ENCODE results near the gene SMOC2.

DNA sequence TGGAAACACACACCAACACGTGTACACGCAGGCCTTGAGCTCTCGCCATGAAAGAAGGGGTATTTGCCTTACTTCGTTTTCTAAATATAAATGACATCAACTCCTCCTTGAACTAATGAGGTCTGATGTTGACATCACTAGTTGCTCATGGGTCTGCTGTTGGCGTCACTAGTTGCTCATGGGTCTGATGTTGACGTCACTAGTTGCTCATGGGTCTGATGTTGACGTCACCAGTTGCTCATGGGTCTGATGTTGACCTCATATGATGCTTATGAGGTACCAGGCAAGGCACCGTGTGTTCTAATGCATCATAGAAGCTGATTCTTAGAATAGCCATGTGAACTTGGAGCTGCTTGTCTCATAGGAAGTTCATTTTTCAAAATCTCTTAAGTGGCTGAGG lies 116.5 kb downstream of the SMOC2 start:
- TF ChIP-seq EZH2 (IDR thresholded peaks at IDR 0.05; ENCODE audit: borderline replicate concordance, insufficient read depth, low read length, poor library complexity, severe bottlenecking) = no peak
- TF ChIP-seq, protein P1, sequence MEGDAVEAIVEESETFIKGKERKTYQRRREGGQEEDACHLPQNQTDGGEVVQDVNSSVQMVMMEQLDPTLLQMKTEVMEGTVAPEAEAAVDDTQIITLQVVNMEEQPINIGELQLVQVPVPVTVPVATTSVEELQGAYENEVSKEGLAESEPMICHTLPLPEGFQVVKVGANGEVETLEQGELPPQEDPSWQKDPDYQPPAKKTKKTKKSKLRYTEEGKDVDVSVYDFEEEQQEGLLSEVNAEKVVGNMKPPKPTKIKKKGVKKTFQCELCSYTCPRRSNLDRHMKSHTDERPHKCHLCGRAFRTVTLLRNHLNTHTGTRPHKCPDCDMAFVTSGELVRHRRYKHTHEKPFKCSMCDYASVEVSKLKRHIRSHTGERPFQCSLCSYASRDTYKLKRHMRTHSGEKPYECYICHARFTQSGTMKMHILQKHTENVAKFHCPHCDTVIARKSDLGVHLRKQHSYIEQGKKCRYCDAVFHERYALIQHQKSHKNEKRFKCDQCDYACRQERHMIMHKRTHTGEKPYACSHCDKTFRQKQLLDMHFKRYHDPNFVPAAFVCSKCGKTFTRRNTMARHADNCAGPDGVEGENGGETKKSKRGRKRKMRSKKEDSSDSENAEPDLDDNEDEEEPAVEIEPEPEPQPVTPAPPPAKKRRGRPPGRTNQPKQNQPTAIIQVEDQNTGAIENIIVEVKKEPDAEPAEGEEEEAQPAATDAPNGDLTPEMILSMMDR (IDR thresholded peaks at IDR 0.05; ENCODE audit: poor library complexity, severe bottlenecking) = no peak
- no peak for TF ChIP-seq RAD21 (conservative IDR thresholded peaks at IDR 0.05)
- TF ChIP-seq MXI1 (conservative IDR thresholded peaks at IDR 0.05; ENCODE audit: poor library complexity, severe bottlenecking) = no peak
- no peak for TF ChIP-seq SMC3 (conservative IDR thresholded peaks at IDR 0.05; ENCODE audit: poor library complexity)
- TF ChIP-seq, protein P2, sequence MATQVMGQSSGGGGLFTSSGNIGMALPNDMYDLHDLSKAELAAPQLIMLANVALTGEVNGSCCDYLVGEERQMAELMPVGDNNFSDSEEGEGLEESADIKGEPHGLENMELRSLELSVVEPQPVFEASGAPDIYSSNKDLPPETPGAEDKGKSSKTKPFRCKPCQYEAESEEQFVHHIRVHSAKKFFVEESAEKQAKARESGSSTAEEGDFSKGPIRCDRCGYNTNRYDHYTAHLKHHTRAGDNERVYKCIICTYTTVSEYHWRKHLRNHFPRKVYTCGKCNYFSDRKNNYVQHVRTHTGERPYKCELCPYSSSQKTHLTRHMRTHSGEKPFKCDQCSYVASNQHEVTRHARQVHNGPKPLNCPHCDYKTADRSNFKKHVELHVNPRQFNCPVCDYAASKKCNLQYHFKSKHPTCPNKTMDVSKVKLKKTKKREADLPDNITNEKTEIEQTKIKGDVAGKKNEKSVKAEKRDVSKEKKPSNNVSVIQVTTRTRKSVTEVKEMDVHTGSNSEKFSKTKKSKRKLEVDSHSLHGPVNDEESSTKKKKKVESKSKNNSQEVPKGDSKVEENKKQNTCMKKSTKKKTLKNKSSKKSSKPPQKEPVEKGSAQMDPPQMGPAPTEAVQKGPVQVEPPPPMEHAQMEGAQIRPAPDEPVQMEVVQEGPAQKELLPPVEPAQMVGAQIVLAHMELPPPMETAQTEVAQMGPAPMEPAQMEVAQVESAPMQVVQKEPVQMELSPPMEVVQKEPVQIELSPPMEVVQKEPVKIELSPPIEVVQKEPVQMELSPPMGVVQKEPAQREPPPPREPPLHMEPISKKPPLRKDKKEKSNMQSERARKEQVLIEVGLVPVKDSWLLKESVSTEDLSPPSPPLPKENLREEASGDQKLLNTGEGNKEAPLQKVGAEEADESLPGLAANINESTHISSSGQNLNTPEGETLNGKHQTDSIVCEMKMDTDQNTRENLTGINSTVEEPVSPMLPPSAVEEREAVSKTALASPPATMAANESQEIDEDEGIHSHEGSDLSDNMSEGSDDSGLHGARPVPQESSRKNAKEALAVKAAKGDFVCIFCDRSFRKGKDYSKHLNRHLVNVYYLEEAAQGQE (IDR thresholded peaks at IDR 0.05; ENCODE audit: borderline replicate concordance) = no peak
- no peak for TF ChIP-seq TAF1 (IDR thresholded peaks at IDR 0.05; ENCODE audit: low read depth)
- TF ChIP-seq POLR2AphosphoS5 (IDR thresholded peaks at IDR 0.05) = no peak
